ENCODE results near the gene ZNF385D.

- TF ChIP-seq EZH2 (IDR thresholded peaks at IDR 0.05; ENCODE audit: low read depth, unreplicated experiment) (no peak), CTCF (conservative IDR thresholded peaks at IDR 0.05; ENCODE audit: low read depth in 2 of 2) (no peak), EZH2phosphoT487 (IDR thresholded peaks at IDR 0.05; ENCODE audit: unreplicated experiment) (no peak), JUNB (IDR thresholded peaks at IDR 0.05; ENCODE audit: unreplicated experiment) (no peak), CREB1 (CRISPR knock-in tag; IDR thresholded peaks at IDR 0.05; ENCODE audit: low read depth) (no peak), POLR2AphosphoS5 (IDR thresholded peaks at IDR 0.05; ENCODE audit: low read depth) (no peak), REST (IDR thresholded peaks at IDR 0.05; ENCODE audit: unreplicated experiment) (no peak), ETS1 (IDR thresholded peaks at IDR 0.05) (no peak), ZNF331 (CRISPR knock-in tag; IDR thresholded peaks at IDR 0.05; ENCODE audit: low read depth) (no peak), NANOG (IDR thresholded peaks at IDR 0.05; ENCODE audit: borderline replicate concordance) (no peak), ZNF114 (CRISPR knock-in tag; IDR thresholded peaks at IDR 0.05) (no peak), STAT1 (IDR thresholded peaks at IDR 0.05; ENCODE audit: unreplicated experiment) (no peak), ZNF462 (CRISPR knock-in tag; IDR thresholded peaks at IDR 0.05) (no peak)
Observed at GRCh38 chr3:21487520-21487919, 263.5 kb downstream of the ZNF385D start.

Data from GM23338 (cell line).